Smooth muscle cell (in vitro differentiated cells): ENCODE data around the gene CBFA2T2. TPM values are rescaled to one million over a fixed set of nuclear protein-coding genes. Genes with fewer than 3 reads are reported as not detected.

ENCODE experiments used
- DNase-seq: peaks from one replicate; lab custom pipeline; 2025; ENCODE audit not compliant: unreplicated experiment; lab: John Stamatoyannopoulos, UW
- H2AFZ ChIP-seq: fragments of 200-600 bp; sonication (generic); 2 replicates; pipeline ENCODE4 v1.6.0; 2016; ENCODE audit warnings: antibody characterized with exemption, low read depth, mild to moderate bottlenecking
- H3F3A ChIP-seq: fragments of 200-600 bp; sonication (generic); 2 replicates; pipeline ENCODE4 v1.6.0; 2017; ENCODE audit warnings: antibody characterized with exemption, low read depth
- H3K27ac ChIP-seq: fragments of 200-600 bp; sonication (generic); 2 replicates; pipeline ENCODE4 v1.5.1; 2016; ENCODE audit warnings: low read depth, mild to moderate bottlenecking
- H3K27me3 ChIP-seq: fragments of 200-600 bp; sonication (generic); 2 replicates; pipeline ENCODE4 v1.6.1; 2016; ENCODE audit warnings: low read depth, mild to moderate bottlenecking
- H3K36me3 ChIP-seq: fragments of 200-600 bp; sonication (generic); 2 replicates; pipeline ENCODE4 v1.5.1; 2016; ENCODE audit warnings: low read depth
- H3K4me1 ChIP-seq: fragments of 200-600 bp; sonication (generic); 2 replicates; pipeline ENCODE4 v1.5.1; 2016; ENCODE audit warnings: low read depth
- H3K4me2 ChIP-seq: fragments of 200-600 bp; sonication (generic); 2 replicates; pipeline ENCODE4 v1.6.0; 2016; ENCODE audit warnings: mild to moderate bottlenecking
- H3K4me3 ChIP-seq: fragments of 200-600 bp; sonication (generic); 2 replicates; pipeline ENCODE4 v1.5.1; 2016; ENCODE audit warnings: mild to moderate bottlenecking
- H3K79me2 ChIP-seq: fragments of 200-600 bp; sonication (generic); 2 replicates; pipeline ENCODE4 v1.6.0; 2016; ENCODE audit warnings: low read depth, mild to moderate bottlenecking
- H3K9ac ChIP-seq: fragments of 200-600 bp; sonication (generic); 2 replicates; pipeline ENCODE4 v1.6.0; 2016; ENCODE audit warnings: low read depth
- H3K9me3 ChIP-seq: fragments of 200-600 bp; sonication (generic); replicated peaks from 2 replicates; pipeline ENCODE4 v1.5.1; 2016; ENCODE audit warnings: low read depth
- H4K20me1 ChIP-seq: fragments of 200-600 bp; sonication (generic); 2 replicates; pipeline ENCODE4 v1.6.0; 2016; ENCODE audit warnings: low read depth
- WGBS: methylation state at CpG from one replicate; pipeline ENCODE4 v1.1.7; 2016; ENCODE audit warnings: low lambda C conversion rate; 5-methylcytosine and 5-hydroxymethylcytosine counted together
- polyA plus RNA-seq: library from polyadenylated mRNA; unstranded; fragments of >200 nt; fragmentation: Nextera tagmentation; extraction: Ambion mirVana; gene quantifications from 2 replicates; pipeline ENCODE4 v1.2.1, GENCODE V29; 2016
- total RNA-seq: library from RNA; depleted of rRNA; stranded (reverse); fragments of >200 nt; gene quantifications from 2 replicates; pipeline ENCODE4 v1.2.3, GENCODE V29; 2014
- TF ChIP-seq, protein P1 (sequence below): fragments of 200-600 bp; sonication (generic); IDR thresholded peaks from 2 replicates; pipeline ENCODE4 v1.5.1; 2017; ENCODE audit warnings: borderline replicate concordance, mild to moderate bottlenecking, antibody characterized with exemption; ENCODE audit not compliant: insufficient read depth, poor library complexity, severe bottlenecking

The CBFA2T2 gene
- total and polyA plus RNA-seq, 2 experiments from 2014 or later: 18.2 to 41.6 TPM

DNA sequence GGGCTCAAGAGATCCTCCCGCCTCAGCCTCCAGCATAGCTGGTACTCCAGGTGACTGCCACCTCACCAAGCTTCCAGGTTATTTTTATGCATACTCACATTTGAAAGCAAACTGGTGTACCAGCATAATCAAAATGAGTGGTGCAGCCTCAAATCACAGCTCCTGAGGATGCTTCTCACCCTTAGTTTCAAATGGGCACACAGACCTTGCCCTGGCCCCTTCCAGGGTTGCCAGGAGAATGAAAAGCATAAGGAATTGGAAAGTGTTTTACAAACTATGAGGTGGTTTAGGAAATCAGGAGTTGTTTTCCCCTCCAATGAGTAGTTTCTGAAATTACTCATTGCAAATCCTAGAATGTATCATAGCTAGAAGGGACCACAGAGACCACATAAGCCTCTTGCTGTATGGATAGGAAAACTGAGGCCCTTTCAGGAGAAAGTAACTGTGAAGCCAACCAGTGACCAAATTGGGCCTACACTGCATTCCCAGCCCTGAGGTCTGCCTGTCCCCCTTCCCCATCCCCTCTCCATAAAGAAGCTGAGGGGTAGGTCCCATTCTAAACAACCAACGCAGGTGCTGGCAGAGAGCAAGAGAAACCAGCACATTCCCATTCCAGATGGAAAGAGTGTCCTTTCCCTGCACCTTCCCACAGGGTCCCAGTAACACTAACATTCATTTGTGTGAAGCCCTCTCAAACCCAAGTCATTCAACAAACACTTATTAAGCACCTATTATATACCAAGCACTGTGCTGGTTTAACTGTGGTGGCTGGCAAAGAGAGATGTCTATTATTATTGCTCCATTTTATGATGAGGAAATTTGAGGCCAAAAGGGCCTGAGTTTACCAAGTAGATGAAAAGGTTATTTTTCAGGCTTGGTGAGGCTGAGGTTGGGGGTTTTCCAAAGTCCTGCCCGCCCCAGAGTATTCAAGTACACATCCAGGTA is 198.4 kb downstream of the CBFA2T2 start:
- no peak overlapping the region for H3K4me2 ChIP-seq
- H3K9me3 ChIP-seq: no peaks in the 10 kb centered on the region
- peak overlapping the region; percentile 8 for H3K9ac ChIP-seq
- H3K4me3 ChIP-seq: no peak overlapping the region
- peaks cover 27% of the 10 kb centered on the region for H3F3A ChIP-seq
- no peak overlapping the region for H2AFZ ChIP-seq
- H3K27me3 ChIP-seq: no peaks in the 10 kb centered on the region
- peaks cover 3% of the 10 kb centered on the region for H3K4me1 ChIP-seq
- H3K36me3 ChIP-seq: no peaks in the 10 kb centered on the region
- peak overlapping the region; percentile 65 for H3K27ac ChIP-seq
- 94% methylated on average over 3 of the region's 3 CpGs for WGBS
- DNase-seq: no peak
- no peaks in the 10 kb centered on the region for H4K20me1 ChIP-seq
- TF ChIP-seq, protein P1, sequence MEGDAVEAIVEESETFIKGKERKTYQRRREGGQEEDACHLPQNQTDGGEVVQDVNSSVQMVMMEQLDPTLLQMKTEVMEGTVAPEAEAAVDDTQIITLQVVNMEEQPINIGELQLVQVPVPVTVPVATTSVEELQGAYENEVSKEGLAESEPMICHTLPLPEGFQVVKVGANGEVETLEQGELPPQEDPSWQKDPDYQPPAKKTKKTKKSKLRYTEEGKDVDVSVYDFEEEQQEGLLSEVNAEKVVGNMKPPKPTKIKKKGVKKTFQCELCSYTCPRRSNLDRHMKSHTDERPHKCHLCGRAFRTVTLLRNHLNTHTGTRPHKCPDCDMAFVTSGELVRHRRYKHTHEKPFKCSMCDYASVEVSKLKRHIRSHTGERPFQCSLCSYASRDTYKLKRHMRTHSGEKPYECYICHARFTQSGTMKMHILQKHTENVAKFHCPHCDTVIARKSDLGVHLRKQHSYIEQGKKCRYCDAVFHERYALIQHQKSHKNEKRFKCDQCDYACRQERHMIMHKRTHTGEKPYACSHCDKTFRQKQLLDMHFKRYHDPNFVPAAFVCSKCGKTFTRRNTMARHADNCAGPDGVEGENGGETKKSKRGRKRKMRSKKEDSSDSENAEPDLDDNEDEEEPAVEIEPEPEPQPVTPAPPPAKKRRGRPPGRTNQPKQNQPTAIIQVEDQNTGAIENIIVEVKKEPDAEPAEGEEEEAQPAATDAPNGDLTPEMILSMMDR: no peak
- H3K79me2 ChIP-seq: peaks cover 8% of the 10 kb centered on the region

GRCh38 chr20:33688938-33689424 is 199.1 kb downstream of the CBFA2T2 start:
- H3K27ac ChIP-seq: no peak overlapping the region
- no peak overlapping the region for H3K9ac ChIP-seq
- no peaks in the 10 kb centered on the region for H3K36me3 ChIP-seq
- H2AFZ ChIP-seq: no peak overlapping the region
- no peaks in the 10 kb centered on the region for H4K20me1 ChIP-seq
- no peak for DNase-seq
- WGBS: 78% methylated on average over 3 of the region's 3 CpGs
- H3K27me3 ChIP-seq: no peaks in the 10 kb centered on the region
- H3K9me3 ChIP-seq: no peaks in the 10 kb centered on the region
- H3K79me2 ChIP-seq: peaks cover 8% of the 10 kb centered on the region
- TF ChIP-seq, protein P1: no peak
- H3K4me2 ChIP-seq: no peak overlapping the region
- H3K4me3 ChIP-seq: no peak overlapping the region
- peaks cover 27% of the 10 kb centered on the region for H3F3A ChIP-seq
- H3K4me1 ChIP-seq: peaks cover 8% of the 10 kb centered on the region

DNA sequence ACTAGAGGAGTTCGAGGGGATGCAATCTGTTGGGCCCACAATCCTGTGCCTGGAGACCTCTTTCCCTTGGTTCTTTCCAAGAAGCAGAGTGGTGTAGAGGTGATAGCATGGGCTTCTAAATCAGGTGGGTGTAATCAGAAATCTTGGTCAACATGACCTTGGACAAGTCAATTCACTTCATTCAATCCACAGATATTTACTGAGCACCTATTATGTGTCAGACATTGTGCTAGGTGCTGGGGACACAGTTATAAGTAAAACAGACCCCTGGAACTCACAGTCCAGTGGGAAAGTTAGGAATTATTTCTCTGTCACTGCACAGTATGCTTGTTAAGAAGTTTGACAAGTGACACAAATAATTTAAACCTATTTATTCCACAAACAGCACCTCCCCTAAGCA is 199.6 kb downstream of the CBFA2T2 start:
- H3K79me2 ChIP-seq: peaks cover 4% of the 10 kb centered on the region
- peaks cover 12% of the 10 kb centered on the region for H3K4me1 ChIP-seq
- H3K4me2 ChIP-seq: peak overlapping the region; percentile 17
- H2AFZ ChIP-seq: no peak overlapping the region
- TF ChIP-seq, protein P1: no peak
- H3K9ac ChIP-seq: no peak overlapping the region
- H3K27me3 ChIP-seq: no peaks in the 10 kb centered on the region
- no peaks in the 10 kb centered on the region for H3K36me3 ChIP-seq
- 97% methylated on average over 1 of the region's 1 CpG for WGBS
- peak overlapping the region; percentile 30 for H3K27ac ChIP-seq
- no peak for DNase-seq
- no peaks in the 10 kb centered on the region for H4K20me1 ChIP-seq
- H3K9me3 ChIP-seq: no peaks in the 10 kb centered on the region
- H3F3A ChIP-seq: peaks cover 27% of the 10 kb centered on the region
- no peak overlapping the region for H3K4me3 ChIP-seq
